ENCODE data around the gene REC114. TPM values are rescaled to one million over a fixed set of nuclear protein-coding genes. Genes with fewer than 3 reads are reported as not detected.
A peak's percentile ranks its signal among the peaks of the same experiment; 100 is the strongest.

Gene REC114
- total and polyA plus RNA-seq, 10 of the 15 experiments (the other 5 are each of a cell fraction or from before 2014, with no cell fraction given): not detected

DNA sequence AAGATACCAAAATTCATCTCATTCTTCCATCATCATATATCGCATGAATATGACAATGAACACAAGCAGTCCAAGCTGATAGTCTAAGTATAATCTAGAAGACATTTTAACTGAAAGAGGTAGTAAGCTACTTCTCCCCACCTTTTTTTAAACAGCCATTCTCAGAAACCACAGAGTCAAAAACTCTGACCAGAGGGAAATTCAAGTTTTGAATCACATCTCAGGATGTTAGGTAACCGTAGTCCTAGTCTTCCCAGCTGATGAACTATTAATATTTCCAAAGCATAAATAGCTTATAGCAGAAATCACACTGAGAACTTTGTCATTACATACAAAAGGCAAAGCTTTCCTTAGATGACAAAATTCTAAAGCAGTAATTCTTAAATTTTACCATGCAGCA is 164.4 kb downstream of the REC114 start (continued):
- TF ChIP-seq ZBTB40 (IDR thresholded peaks at IDR 0.05; ENCODE audit: borderline replicate concordance) (no peak), RAD51 (IDR thresholded peaks at IDR 0.05) (no peak), E2F4 (IDR thresholded peaks at IDR 0.05; ENCODE audit: low read depth, low read length) (no peak), IKZF1 (conservative IDR thresholded peaks at IDR 0.05) (0 out of 2 replicates have a peak, but pooled peaks have one; percentile 29), MTA2 (IDR thresholded peaks at IDR 0.05; ENCODE audit: low read depth) (no peak), RFX5 (IDR thresholded peaks at IDR 0.05; ENCODE audit: low read depth, low read length) (no peak), SMC3 (IDR thresholded peaks at IDR 0.05; ENCODE audit: borderline replicate concordance, low read length) (no peak), POLR2A (IDR thresholded peaks at IDR 0.05; ENCODE audit: low read depth, low read length) (no peak), TCF3 (IDR thresholded peaks at IDR 0.05; ENCODE audit: borderline replicate concordance, insufficient read depth, low read depth, low read length) (no peak), HSF1 (IDR thresholded peaks at IDR 0.05; ENCODE audit: low read depth, low read length) (no peak), TCF7 (IDR thresholded peaks at IDR 0.05; ENCODE audit: borderline replicate concordance) (no peak), IKZF2 (IDR thresholded peaks at IDR 0.05) (0 out of 4 replicates have a peak, but pooled peaks of 1 of the 2 experiments have one; percentile 41), RBBP5 (conservative IDR thresholded peaks at IDR 0.05) (no peak), PAX8 (IDR thresholded peaks at IDR 0.05) (no peak), EED (IDR thresholded peaks at IDR 0.05; ENCODE audit: low read depth) (peak; percentile 63), STAT1 (conservative IDR thresholded peaks at IDR 0.05) (no peak), RCOR1 (conservative IDR thresholded peaks at IDR 0.05; ENCODE audit: low read depth, low read length) (no peak), MYB (IDR thresholded peaks at IDR 0.05; ENCODE audit: borderline replicate concordance, low read depth, low read length) (no peak)
- TF ChIP-seq, protein P1, sequence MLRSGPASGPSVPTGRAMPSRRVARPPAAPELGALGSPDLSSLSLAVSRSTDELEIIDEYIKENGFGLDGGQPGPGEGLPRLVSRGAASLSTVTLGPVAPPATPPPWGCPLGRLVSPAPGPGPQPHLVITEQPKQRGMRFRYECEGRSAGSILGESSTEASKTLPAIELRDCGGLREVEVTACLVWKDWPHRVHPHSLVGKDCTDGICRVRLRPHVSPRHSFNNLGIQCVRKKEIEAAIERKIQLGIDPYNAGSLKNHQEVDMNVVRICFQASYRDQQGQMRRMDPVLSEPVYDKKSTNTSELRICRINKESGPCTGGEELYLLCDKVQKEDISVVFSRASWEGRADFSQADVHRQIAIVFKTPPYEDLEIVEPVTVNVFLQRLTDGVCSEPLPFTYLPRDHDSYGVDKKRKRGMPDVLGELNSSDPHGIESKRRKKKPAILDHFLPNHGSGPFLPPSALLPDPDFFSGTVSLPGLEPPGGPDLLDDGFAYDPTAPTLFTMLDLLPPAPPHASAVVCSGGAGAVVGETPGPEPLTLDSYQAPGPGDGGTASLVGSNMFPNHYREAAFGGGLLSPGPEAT (IDR thresholded peaks at IDR 0.05; ENCODE audit: low read depth): no peak

All from GM12878 (cell line).